ENCODE results near the gene SCN5A. TPM values are rescaled to one million over a fixed set of nuclear protein-coding genes. Genes with fewer than 3 reads are reported as not detected.

Gene SCN5A
- total and polyA plus RNA-seq, 2 of the 8 experiments (the other 6 are each of a cell fraction or from before 2014, with no cell fraction given), result 4.8 to 11.4 TPM

DNA sequence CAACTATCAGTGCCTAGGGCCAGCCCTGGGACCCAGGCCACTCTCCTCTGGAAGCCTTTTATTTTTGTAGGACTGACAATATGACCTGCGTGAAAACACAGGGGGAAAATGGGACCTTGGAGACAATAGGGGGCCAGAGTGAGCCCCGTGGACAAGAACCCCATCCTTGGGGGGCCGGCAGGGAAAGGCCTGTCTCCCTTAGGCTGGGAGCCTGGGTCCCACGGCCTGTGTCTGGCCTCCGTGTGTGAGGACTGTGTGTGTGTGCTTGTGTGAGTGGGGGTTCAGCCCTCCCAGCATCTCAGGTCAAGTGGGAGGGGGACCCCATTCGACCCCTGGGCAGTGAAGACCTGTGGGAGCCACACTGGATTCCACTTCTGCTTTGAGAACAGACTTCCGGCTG, 100.0 kb downstream of the SCN5A start:
- H3K79me1 ChIP-seq (ENCODE audit: low read depth, low read length), result no peaks in the 10 kb centered on the region
- DNase-seq (ENCODE audit: low read depth in 1 of 2, low spot score in 2 of 2), result no peak
- H4K8ac ChIP-seq (ENCODE audit: extremely low read depth, insufficient read depth, low read length), result no peak overlapping the region
- H2AK5ac ChIP-seq (ENCODE audit: low read depth, low read length), result no peak overlapping the region
- WGBS, 2 experiments (ENCODE audit: extremely low coverage in 1 of 2, insufficient coverage in 1 of 2, insufficient read length in 1 of 2, insufficient replicate concordance in 2 of 2, low coverage in 1 of 2, low lambda C conversion rate in 2 of 2, missing lambda C conversion rate in 1 of 2), result 87% methylated on average over 7 of the region's 7 CpGs; no CpG with 5 or more reads in 1 of the 2 experiments
- H3K79me2 ChIP-seq (ENCODE audit: control insufficient read depth in 1 of 2, insufficient read depth in 2 of 2, low read length in 2 of 2), result no peaks in the 10 kb centered on the region
- ChIA-PET CTCF (ENCODE audit: partially characterized antibody) (interaction anchor here (1.0 to 1.1 kb wide), 2 partner anchors 8 to 28 kb away, joined by 3 read pairs; no protein-coding TSS in a partner anchor), POLR2A (ENCODE audit: partially characterized antibody) (no interaction called here)
- H4K5ac ChIP-seq (ENCODE audit: insufficient read length, low read depth, low read length), result no peak overlapping the region
- no peak overlapping the region for H3K4me3 ChIP-seq (ENCODE audit: extremely low read depth in 1 of 4, insufficient read depth in 2 of 4, low read depth in 3 of 4, low read length in 4 of 4)
- H3K4me2 ChIP-seq (ENCODE audit: insufficient read depth in 1 of 2, low read depth in 2 of 2, low read length in 2 of 2), result no peak overlapping the region
- H4K20me1 ChIP-seq (replicated peaks in 1 of 2; ENCODE audit: control insufficient read depth in 1 of 2, insufficient read depth in 2 of 2, low read length in 2 of 2), result no peaks in the 10 kb centered on the region
- no peaks in the 10 kb centered on the region for H3K27me3 ChIP-seq (replicated peaks in 1 of 4; ENCODE audit: control insufficient read depth in 3 of 4, extremely low read depth in 1 of 4, insufficient read depth in 3 of 4, low read length in 3 of 4)
- no peak overlapping the region for H3K18ac ChIP-seq (ENCODE audit: extremely low read depth, low read length)
- H2BK15ac ChIP-seq (ENCODE audit: low read length), result no peak overlapping the region
- TF ChIP-seq, protein P1, sequence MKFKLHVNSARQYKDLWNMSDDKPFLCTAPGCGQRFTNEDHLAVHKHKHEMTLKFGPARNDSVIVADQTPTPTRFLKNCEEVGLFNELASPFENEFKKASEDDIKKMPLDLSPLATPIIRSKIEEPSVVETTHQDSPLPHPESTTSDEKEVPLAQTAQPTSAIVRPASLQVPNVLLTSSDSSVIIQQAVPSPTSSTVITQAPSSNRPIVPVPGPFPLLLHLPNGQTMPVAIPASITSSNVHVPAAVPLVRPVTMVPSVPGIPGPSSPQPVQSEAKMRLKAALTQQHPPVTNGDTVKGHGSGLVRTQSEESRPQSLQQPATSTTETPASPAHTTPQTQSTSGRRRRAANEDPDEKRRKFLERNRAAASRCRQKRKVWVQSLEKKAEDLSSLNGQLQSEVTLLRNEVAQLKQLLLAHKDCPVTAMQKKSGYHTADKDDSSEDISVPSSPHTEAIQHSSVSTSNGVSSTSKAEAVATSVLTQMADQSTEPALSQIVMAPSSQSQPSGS (IDR thresholded peaks at IDR 0.05; ENCODE audit: low read length), result no peak
- TF ChIP-seq BCL11A (IDR thresholded peaks at IDR 0.05; ENCODE audit: low read depth in 2 of 2, low read length in 2 of 2) (no peak), EP300 (IDR thresholded peaks at IDR 0.05; ENCODE audit: borderline replicate concordance in 1 of 2, low read depth in 2 of 2, low read length in 2 of 2) (no peak)
- H3K4me1 ChIP-seq (replicated peaks in 1 of 4; ENCODE audit: control insufficient read depth in 3 of 4, insufficient read depth in 4 of 4, low read length in 3 of 4), result peaks cover 0 to 5% (median 1%) of the 10 kb centered on the region in 4 experiments; a peak in 1 of 7 replicates
- H3K9me3 ChIP-seq (ENCODE audit: insufficient read depth in 2 of 2, low read depth in 1 of 2, low read length in 1 of 2), result peaks cover 0 to 5% of the 10 kb centered on the region in 2 experiments; a peak in 1 of 4 replicates
- no peak for FAIRE-seq
- no peak overlapping the region for H3K9ac ChIP-seq (replicated peaks in 1 of 4; ENCODE audit: extremely low read depth in 1 of 4, low read depth in 3 of 4, low read length in 3 of 4)
- no peak overlapping the region for H2BK120ac ChIP-seq (replicated peaks; ENCODE audit: low read depth, low read length)
- H3K23me2 ChIP-seq (ENCODE audit: low read depth, low read length), result no peaks in the 10 kb centered on the region
- H3K36me3 ChIP-seq (ENCODE audit: control insufficient read depth in 2 of 4, insufficient read depth in 4 of 4, low read length in 3 of 4), result peaks cover 0 to 3% (median 0%) of the 10 kb centered on the region in 4 experiments; a peak in 2 of 8 replicates
- H3K27ac ChIP-seq (ENCODE audit: low read depth, low read length), result no peak overlapping the region
- no peak overlapping the region for H3K4ac ChIP-seq (replicated peaks; ENCODE audit: insufficient read length, low read depth, low read length)
- H2AFZ ChIP-seq (ENCODE audit: low read length), result no peak overlapping the region
- H4K91ac ChIP-seq (replicated peaks; ENCODE audit: insufficient read length, low read length), result no peak overlapping the region
- H2BK12ac ChIP-seq (ENCODE audit: low read depth, low read length), result no peak overlapping the region
- H3K56ac ChIP-seq (replicated peaks; ENCODE audit: insufficient read length, low read depth, low read length), result no peak overlapping the region
- H2BK5ac ChIP-seq (ENCODE audit: low read depth, low read length), result no peak overlapping the region
- no peak overlapping the region for H3K23ac ChIP-seq (ENCODE audit: insufficient read length)
- no peak overlapping the region for H2BK20ac ChIP-seq (ENCODE audit: low read length)
- H3K14ac ChIP-seq (ENCODE audit: insufficient read length), result no peak overlapping the region
